ENCODE data around the gene CHMP4A.
A peak's percentile ranks its signal among the peaks of the same experiment; 100 is the strongest.
"Not testable (repeated sequence)": the region's sequence is repeated elsewhere in the genome, so short reads cannot be mapped to it uniquely, and the experiment has no call there.

CHMP4A gene

GRCh38 chr14:24231263-24232120 lies 18.2 kb upstream of the CHMP4A start:
- TF ChIP-seq, protein P1, sequence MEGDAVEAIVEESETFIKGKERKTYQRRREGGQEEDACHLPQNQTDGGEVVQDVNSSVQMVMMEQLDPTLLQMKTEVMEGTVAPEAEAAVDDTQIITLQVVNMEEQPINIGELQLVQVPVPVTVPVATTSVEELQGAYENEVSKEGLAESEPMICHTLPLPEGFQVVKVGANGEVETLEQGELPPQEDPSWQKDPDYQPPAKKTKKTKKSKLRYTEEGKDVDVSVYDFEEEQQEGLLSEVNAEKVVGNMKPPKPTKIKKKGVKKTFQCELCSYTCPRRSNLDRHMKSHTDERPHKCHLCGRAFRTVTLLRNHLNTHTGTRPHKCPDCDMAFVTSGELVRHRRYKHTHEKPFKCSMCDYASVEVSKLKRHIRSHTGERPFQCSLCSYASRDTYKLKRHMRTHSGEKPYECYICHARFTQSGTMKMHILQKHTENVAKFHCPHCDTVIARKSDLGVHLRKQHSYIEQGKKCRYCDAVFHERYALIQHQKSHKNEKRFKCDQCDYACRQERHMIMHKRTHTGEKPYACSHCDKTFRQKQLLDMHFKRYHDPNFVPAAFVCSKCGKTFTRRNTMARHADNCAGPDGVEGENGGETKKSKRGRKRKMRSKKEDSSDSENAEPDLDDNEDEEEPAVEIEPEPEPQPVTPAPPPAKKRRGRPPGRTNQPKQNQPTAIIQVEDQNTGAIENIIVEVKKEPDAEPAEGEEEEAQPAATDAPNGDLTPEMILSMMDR (IDR thresholded peaks at IDR 0.05; ENCODE audit: low read depth, low read length): no peak
- peaks cover 19% of the 10 kb centered on the region for H3K36me3 ChIP-seq

DNA sequence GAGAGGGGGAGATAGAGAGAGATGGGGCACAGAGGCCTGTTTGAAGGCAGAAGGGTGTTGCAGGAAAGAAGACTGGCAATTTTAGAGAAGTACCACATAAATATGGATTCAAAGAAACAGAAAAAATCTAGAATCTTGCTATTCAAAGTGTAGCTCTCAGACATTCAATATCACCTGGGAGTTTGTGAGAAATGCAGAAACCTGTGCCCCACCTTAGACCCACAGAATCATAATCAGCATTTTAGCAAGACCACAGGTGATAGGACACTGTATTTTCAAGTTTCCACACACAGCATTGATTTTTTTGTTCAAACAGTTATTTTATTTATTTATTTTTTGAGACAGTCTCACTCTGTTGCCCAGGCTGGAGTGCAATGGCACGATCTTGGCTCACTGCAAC lies 15.6 kb upstream of the CHMP4A start:
- H3K4me3 ChIP-seq (ENCODE audit: low read depth, low read length): no peak overlapping the region
- TF ChIP-seq, protein P1 (IDR thresholded peaks at IDR 0.05; ENCODE audit: low read depth, low read length): no peak
- peaks cover 4% of the 10 kb centered on the region; the same call in 1 of the 2 replicates for H3K4me1 ChIP-seq
- H3K27me3 ChIP-seq: no peaks in the 10 kb centered on the region
- H3K9me3 ChIP-seq: no peaks in the 10 kb centered on the region
- no peak for DNase-seq
- peaks cover 14% of the 10 kb centered on the region for H3K36me3 ChIP-seq

More at GRCh38 chr14:24231263-24232120, 18.2 kb upstream of the CHMP4A start:
- no peaks in the 10 kb centered on the region for H3K9me3 ChIP-seq
- DNase-seq: no peak
- peak overlapping the region; percentile 90 for H3K4me3 ChIP-seq (ENCODE audit: low read depth, low read length)
- no peaks in the 10 kb centered on the region for H3K27me3 ChIP-seq
- H3K4me1 ChIP-seq: peaks cover 4% of the 10 kb centered on the region; the same call in 1 of the 2 replicates

- no peak overlapping the region for H3K4me3 ChIP-seq (ENCODE audit: low read depth, low read length)
- peaks cover 14% of the 10 kb centered on the region for H3K36me3 ChIP-seq
- no peaks in the 10 kb centered on the region for H3K9me3 ChIP-seq
- TF ChIP-seq, protein P1 (IDR thresholded peaks at IDR 0.05; ENCODE audit: low read depth, low read length): no peak
- no peaks in the 10 kb centered on the region for H3K4me1 ChIP-seq
- no peaks in the 10 kb centered on the region for H3K27me3 ChIP-seq
- DNase-seq: no peak
These were observed 13.2 kb upstream of the CHMP4A start for GRCh38 chr14:24226473-24226872.

GRCh38 chr14:24224618-24225071 lies 11.4 kb upstream of the CHMP4A start:
- H3K4me3 ChIP-seq (ENCODE audit: low read depth, low read length): no peak overlapping the region
- TF ChIP-seq, protein P1 (IDR thresholded peaks at IDR 0.05; ENCODE audit: low read depth, low read length): no peak
- no peaks in the 10 kb centered on the region for H3K27me3 ChIP-seq
- DNase-seq: no peak
- no peaks in the 10 kb centered on the region for H3K9me3 ChIP-seq
- H3K4me1 ChIP-seq: no peaks in the 10 kb centered on the region
- peaks cover 14% of the 10 kb centered on the region for H3K36me3 ChIP-seq

GRCh38 chr14:24222987-24223386 lies 9.7 kb upstream of the CHMP4A start:
- not testable (repeated sequence) for H3K27me3 ChIP-seq; DNase-seq; H3K4me1 ChIP-seq; H3K9me3 ChIP-seq; H3K4me3 ChIP-seq (ENCODE audit: low read depth, low read length)
- peaks cover 10% of the 10 kb centered on the region for H3K36me3 ChIP-seq

DNA sequence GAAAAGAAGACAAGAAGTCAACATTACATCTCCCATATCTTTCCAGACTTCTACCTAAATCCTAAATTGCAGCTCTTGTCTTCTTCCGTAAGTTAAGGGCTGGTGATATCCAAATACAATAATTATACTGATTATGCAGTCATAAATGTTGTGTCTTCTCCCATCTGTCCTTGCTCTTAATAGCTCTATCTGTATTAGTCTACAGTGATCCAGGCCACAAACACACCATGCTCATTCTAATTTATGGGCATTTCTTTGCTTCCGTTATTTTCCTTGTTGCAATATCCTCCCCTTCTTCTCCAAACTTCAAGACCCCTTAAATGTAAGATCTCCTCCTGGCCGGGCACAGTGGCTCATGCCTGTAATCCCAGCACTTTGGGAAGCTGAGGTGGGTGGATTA lies 6.2 kb upstream of the CHMP4A start:
- H3K36me3 ChIP-seq: peaks cover 8% of the 10 kb centered on the region; the same call in 1 of the 2 replicates
- H3K4me3 ChIP-seq (ENCODE audit: low read depth, low read length): no peak overlapping the region
- no peaks in the 10 kb centered on the region for H3K27me3 ChIP-seq
- no peaks in the 10 kb centered on the region for H3K4me1 ChIP-seq
- DNase-seq: no peak
- TF ChIP-seq, protein P1 (IDR thresholded peaks at IDR 0.05; ENCODE audit: low read depth, low read length): no peak
- no peaks in the 10 kb centered on the region for H3K9me3 ChIP-seq

Measured in BE2C (cell line).